HEK293 (cell line): ENCODE data around the gene RAB10.
A peak's percentile ranks its signal among the peaks of the same experiment; 100 is the strongest.

Source experiments
- BCL11B ChIP-seq: fragments of 450-650 bp; formaldehyde crosslinking; IDR thresholded peaks from 2 replicates; pipeline ENCODE4 v1.5.1; 2016; ENCODE audit warnings: low read depth, missing biosample characterization, missing genetic modification characterization
- GLIS2 ChIP-seq: fragments of 450-650 bp; formaldehyde crosslinking; IDR thresholded peaks from 2 replicates; pipeline ENCODE4 v1.5.1; 2016; ENCODE audit warnings: missing biosample characterization, missing genetic modification characterization
- KLF16 ChIP-seq: fragments of 450-650 bp; formaldehyde crosslinking; IDR thresholded peaks from 2 replicates; pipeline ENCODE4 v1.5.1; 2017; ENCODE audit warnings: missing biosample characterization, missing genetic modification characterization
- MZF1 ChIP-seq: fragments of 450-650 bp; formaldehyde crosslinking; IDR thresholded peaks from 2 replicates; pipeline ENCODE4 v1.5.1; 2017; ENCODE audit warnings: missing biosample characterization, missing genetic modification characterization, borderline replicate concordance
- OSR2 ChIP-seq: fragments of 450-650 bp; formaldehyde crosslinking; IDR thresholded peaks from 2 replicates; pipeline ENCODE4 v1.5.1; 2016; ENCODE audit warnings: missing biosample characterization, missing genetic modification characterization
- REPIN1 ChIP-seq: fragments of 450-650 bp; formaldehyde crosslinking; IDR thresholded peaks from 2 replicates; pipeline ENCODE4 v1.5.1; 2017; ENCODE audit warnings: missing biosample characterization, missing genetic modification characterization, low read depth
- SP7 ChIP-seq: fragments of 450-650 bp; formaldehyde crosslinking; IDR thresholded peaks from 2 replicates; pipeline ENCODE4 v1.5.1; 2016; ENCODE audit warnings: missing biosample characterization, missing genetic modification characterization
- TRIM28 ChIP-seq: IDR thresholded peaks from 2 replicates; pipeline ENCODE4 v1.6.1; 2011; ENCODE audit warnings: low read length, control low read depth, borderline replicate concordance
- ZFP37 ChIP-seq: fragments of 450-650 bp; formaldehyde crosslinking; IDR thresholded peaks from 2 replicates; pipeline ENCODE4 v1.5.1; 2016; ENCODE audit warnings: missing biosample characterization, missing genetic modification characterization
- ZIC2 ChIP-seq: fragments of 450-650 bp; formaldehyde crosslinking; IDR thresholded peaks from 2 replicates; pipeline ENCODE4 v1.5.1; 2016; ENCODE audit warnings: missing biosample characterization, missing genetic modification characterization
- ZNF2 ChIP-seq: fragments of 450-650 bp; formaldehyde crosslinking; IDR thresholded peaks from 2 replicates; pipeline ENCODE4 v1.5.1; 2016; ENCODE audit warnings: missing biosample characterization, missing genetic modification characterization
- ZNF24 ChIP-seq: fragments of 450-650 bp; formaldehyde crosslinking; IDR thresholded peaks from 2 replicates; pipeline ENCODE4 v1.5.1; 2016; ENCODE audit warnings: missing biosample characterization, missing genetic modification characterization
- ZNF341 ChIP-seq: fragments of 450-650 bp; formaldehyde crosslinking; IDR thresholded peaks from 2 replicates; pipeline ENCODE4; 2016; ENCODE audit warnings: low read depth, missing biosample characterization, missing genetic modification characterization
- ZNF416 ChIP-seq: fragments of 450-650 bp; formaldehyde crosslinking; IDR thresholded peaks from 2 replicates; pipeline ENCODE4 v1.5.1; 2016; ENCODE audit warnings: missing biosample characterization, missing genetic modification characterization
- ZNF510 ChIP-seq: fragments of 450-650 bp; formaldehyde crosslinking; IDR thresholded peaks from 2 replicates; pipeline ENCODE4 v1.5.1; 2018; ENCODE audit warnings: mild to moderate bottlenecking, missing genetic modification characterization, missing biosample characterization; ENCODE audit not compliant: insufficient replicate concordance
- ZNF544 ChIP-seq: fragments of 450-650 bp; formaldehyde crosslinking; IDR thresholded peaks from 2 replicates; pipeline ENCODE4 v1.5.0; 2017; ENCODE audit warnings: missing biosample characterization, missing genetic modification characterization
- ZNF585B ChIP-seq: fragments of 450-650 bp; formaldehyde crosslinking; IDR thresholded peaks from 2 replicates; pipeline ENCODE4 v1.5.1; 2016; ENCODE audit warnings: missing biosample characterization, missing genetic modification characterization
- ZNF600 ChIP-seq: fragments of 450-650 bp; formaldehyde crosslinking; IDR thresholded peaks from 2 replicates; pipeline ENCODE4 v1.5.1; 2016; ENCODE audit warnings: missing biosample characterization, missing genetic modification characterization
- ZNF621 ChIP-seq: fragments of 450-650 bp; formaldehyde crosslinking; IDR thresholded peaks from 2 replicates; pipeline ENCODE4 v1.5.1; 2017; ENCODE audit warnings: missing biosample characterization, missing genetic modification characterization
- ZNF626 ChIP-seq: fragments of 450-650 bp; sonication (Bioruptor Pico); formaldehyde crosslinking; IDR thresholded peaks from 2 replicates; pipeline ENCODE4 v1.5.1; 2018; ENCODE audit warnings: missing biosample characterization, missing genetic modification characterization, inconsistent platforms
- ZNF76 ChIP-seq: fragments of 450-650 bp; formaldehyde crosslinking; IDR thresholded peaks from 2 replicates; pipeline ENCODE4; 2016; ENCODE audit warnings: low read depth, missing biosample characterization, missing genetic modification characterization, borderline replicate concordance
- ZNF777 ChIP-seq: fragments of 450-650 bp; formaldehyde crosslinking; IDR thresholded peaks from 2 replicates; pipeline ENCODE4 v1.5.1; 2017; ENCODE audit warnings: missing biosample characterization, missing genetic modification characterization, borderline replicate concordance
- ZSCAN23 ChIP-seq: fragments of 450-650 bp; formaldehyde crosslinking; IDR thresholded peaks from 2 replicates; pipeline ENCODE4 v1.5.1; 2016; ENCODE audit warnings: missing biosample characterization, missing genetic modification characterization
- ZSCAN30 ChIP-seq: fragments of 450-650 bp; IDR thresholded peaks from 2 replicates; pipeline ENCODE4 v1.5.1; 2018; ENCODE audit warnings: missing biosample characterization, mild to moderate bottlenecking, missing genetic modification characterization, moderate library complexity
- TF ChIP-seq, protein P1 (sequence below): fragments of 450-650 bp; formaldehyde crosslinking; IDR thresholded peaks from 2 replicates; pipeline ENCODE4 v1.5.1; 2016; ENCODE audit warnings: missing biosample characterization, missing genetic modification characterization
- TF ChIP-seq, protein P2 (sequence below): fragments of 450-650 bp; formaldehyde crosslinking; conservative IDR thresholded peaks from 2 replicates; pipeline ENCODE4 v1.5.1; 2016; ENCODE audit warnings: low read depth, missing biosample characterization, missing genetic modification characterization
- TF ChIP-seq, protein P3 (sequence below): fragments of 450-650 bp; formaldehyde crosslinking; IDR thresholded peaks from 2 replicates; pipeline ENCODE4 v1.5.1; 2016; ENCODE audit warnings: missing biosample characterization, missing genetic modification characterization
- TF ChIP-seq, protein P4 (sequence below): fragments of 450-650 bp; formaldehyde crosslinking; IDR thresholded peaks from 2 replicates; pipeline ENCODE4 v1.5.1; 2016; ENCODE audit warnings: missing biosample characterization, missing genetic modification characterization
- TF ChIP-seq, protein P5 (sequence below): fragments of 450-650 bp; formaldehyde crosslinking; IDR thresholded peaks from 2 replicates; pipeline ENCODE4 v1.5.1; 2016; ENCODE audit warnings: missing biosample characterization, missing genetic modification characterization, borderline replicate concordance

Gene RAB10

DNA sequence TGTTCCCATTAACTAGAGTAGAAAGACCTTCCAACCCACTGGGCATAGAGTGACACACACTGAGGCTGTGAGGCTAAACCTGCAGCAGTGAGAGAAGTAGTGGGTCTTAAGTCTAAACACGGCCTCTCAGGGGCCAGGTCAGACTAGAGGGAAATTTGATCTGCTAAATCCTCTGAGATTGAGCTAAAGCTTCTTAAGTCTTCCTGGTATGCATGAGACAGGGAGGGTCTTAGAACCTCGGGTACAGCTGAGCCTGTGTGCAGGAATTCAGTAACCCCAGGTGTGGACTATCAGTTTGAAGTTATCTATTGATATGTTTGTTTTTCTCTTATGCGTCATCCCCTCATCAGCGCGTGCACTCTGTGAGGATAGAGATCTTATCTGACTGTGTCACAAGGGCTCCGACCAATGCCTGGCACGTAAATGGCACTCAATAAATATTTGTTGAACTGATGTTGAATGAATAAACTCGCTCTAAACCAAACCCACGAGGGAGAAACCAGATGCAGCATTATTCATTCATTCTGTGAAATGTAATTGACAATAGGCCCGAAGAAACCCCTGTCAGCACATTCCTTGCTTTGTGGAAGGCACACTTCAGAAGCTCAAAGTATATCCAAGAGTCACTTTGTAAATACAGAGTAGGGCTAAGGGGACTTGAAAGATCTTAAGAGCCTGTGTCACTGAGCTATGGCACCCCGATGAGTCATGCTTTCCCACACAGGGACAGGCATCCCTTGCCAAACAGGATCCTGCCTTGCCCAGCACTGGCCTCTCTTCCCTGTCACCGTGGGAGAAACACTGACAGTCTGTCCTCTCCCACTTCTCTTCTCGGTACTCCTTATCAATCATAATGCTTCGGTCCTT is 21.7 kb upstream of the RAB10 start (continued):
- TF ChIP-seq, protein P1, sequence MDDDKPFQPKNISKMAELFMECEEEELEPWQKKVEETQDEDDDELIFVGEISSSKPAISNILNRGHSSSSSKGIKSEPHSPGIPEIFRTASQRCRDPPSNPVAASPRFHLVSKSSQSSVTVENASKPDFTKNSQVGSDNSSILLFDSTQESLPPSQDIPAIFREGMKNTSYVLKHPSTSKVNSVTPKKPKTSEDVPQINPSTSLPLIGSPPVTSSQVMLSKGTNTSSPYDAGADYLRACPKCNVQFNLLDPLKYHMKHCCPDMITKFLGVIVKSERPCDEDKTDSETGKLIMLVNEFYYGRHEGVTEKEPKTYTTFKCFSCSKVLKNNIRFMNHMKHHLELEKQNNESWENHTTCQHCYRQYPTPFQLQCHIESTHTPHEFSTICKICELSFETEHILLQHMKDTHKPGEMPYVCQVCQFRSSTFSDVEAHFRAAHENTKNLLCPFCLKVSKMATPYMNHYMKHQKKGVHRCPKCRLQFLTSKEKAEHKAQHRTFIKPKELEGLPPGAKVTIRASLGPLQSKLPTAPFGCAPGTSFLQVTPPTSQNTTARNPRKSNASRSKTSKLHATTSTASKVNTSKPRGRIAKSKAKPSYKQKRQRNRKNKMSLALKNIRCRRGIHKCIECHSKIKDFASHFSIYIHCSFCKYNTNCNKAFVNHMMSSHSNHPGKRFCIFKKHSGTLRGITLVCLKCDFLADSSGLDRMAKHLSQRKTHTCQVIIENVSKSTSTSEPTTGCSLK (tag by site-specific recombination): no peak
- TF ChIP-seq KLF16 (tag by site-specific recombination) (no peak), ZSCAN30 (tag by site-specific recombination) (no peak), ZNF777 (tag by site-specific recombination) (no peak), ZNF626 (tag by site-specific recombination) (no peak), ZNF621 (tag by site-specific recombination) (no peak), ZNF2 (tag by site-specific recombination) (no peak), TRIM28 (no peak; the same call in 1 of the 2 replicates), OSR2 (peak; percentile 79), ZNF416 (tag by site-specific recombination) (no peak), ZNF510 (tag by site-specific recombination) (no peak), ZNF585B (no peak), ZNF600 (peak; percentile 71), SP7 (tag by site-specific recombination) (peak; percentile 84), ZFP37 (tag by site-specific recombination) (peak; percentile 81), ZNF341 (no peak), REPIN1 (tag by site-specific recombination) (no peak), GLIS2 (tag by site-specific recombination) (no peak), MZF1 (no peak), BCL11B (tag by site-specific recombination) (no peak), ZNF76 (tag by site-specific recombination) (no peak), ZNF24 (tag by site-specific recombination) (no peak; the same call in 1 of the 2 replicates), ZNF544 (no peak), ZSCAN23 (tag by site-specific recombination) (no peak), ZIC2 (tag by site-specific recombination) (peak; percentile 48; the same call in 1 of the 2 replicates)
- TF ChIP-seq, protein P2, sequence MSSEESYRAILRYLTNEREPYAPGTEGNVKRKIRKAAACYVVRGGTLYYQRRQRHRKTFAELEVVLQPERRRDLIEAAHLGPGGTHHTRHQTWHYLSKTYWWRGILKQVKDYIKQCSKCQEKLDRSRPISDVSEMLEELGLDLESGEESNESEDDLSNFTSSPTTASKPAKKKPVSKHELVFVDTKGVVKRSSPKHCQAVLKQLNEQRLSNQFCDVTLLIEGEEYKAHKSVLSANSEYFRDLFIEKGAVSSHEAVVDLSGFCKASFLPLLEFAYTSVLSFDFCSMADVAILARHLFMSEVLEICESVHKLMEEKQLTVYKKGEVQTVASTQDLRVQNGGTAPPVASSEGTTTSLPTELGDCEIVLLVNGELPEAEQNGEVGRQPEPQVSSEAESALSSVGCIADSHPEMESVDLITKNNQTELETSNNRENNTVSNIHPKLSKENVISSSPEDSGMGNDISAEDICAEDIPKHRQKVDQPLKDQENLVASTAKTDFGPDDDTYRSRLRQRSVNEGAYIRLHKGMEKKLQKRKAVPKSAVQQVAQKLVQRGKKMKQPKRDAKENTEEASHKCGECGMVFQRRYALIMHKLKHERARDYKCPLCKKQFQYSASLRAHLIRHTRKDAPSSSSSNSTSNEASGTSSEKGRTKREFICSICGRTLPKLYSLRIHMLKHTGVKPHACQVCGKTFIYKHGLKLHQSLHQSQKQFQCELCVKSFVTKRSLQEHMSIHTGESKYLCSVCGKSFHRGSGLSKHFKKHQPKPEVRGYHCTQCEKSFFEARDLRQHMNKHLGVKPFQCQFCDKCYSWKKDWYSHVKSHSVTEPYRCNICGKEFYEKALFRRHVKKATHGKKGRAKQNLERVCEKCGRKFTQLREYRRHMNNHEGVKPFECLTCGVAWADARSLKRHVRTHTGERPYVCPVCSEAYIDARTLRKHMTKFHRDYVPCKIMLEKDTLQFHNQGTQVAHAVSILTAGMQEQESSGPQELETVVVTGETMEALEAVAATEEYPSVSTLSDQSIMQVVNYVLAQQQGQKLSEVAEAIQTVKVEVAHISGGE (tag by site-specific recombination): no peak
- TF ChIP-seq, protein P3, sequence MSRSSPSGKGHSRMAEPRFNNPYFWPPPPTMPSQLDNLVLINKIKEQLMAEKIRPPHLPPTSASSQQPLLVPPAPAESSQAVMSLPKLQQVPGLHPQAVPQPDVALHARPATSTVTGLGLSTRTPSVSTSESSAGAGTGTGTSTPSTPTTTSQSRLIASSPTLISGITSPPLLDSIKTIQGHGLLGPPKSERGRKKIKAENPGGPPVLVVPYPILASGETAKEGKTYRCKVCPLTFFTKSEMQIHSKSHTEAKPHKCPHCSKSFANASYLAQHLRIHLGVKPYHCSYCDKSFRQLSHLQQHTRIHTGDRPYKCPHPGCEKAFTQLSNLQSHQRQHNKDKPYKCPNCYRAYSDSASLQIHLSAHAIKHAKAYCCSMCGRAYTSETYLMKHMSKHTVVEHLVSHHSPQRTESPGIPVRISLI: no peak
- TF ChIP-seq, protein P4, sequence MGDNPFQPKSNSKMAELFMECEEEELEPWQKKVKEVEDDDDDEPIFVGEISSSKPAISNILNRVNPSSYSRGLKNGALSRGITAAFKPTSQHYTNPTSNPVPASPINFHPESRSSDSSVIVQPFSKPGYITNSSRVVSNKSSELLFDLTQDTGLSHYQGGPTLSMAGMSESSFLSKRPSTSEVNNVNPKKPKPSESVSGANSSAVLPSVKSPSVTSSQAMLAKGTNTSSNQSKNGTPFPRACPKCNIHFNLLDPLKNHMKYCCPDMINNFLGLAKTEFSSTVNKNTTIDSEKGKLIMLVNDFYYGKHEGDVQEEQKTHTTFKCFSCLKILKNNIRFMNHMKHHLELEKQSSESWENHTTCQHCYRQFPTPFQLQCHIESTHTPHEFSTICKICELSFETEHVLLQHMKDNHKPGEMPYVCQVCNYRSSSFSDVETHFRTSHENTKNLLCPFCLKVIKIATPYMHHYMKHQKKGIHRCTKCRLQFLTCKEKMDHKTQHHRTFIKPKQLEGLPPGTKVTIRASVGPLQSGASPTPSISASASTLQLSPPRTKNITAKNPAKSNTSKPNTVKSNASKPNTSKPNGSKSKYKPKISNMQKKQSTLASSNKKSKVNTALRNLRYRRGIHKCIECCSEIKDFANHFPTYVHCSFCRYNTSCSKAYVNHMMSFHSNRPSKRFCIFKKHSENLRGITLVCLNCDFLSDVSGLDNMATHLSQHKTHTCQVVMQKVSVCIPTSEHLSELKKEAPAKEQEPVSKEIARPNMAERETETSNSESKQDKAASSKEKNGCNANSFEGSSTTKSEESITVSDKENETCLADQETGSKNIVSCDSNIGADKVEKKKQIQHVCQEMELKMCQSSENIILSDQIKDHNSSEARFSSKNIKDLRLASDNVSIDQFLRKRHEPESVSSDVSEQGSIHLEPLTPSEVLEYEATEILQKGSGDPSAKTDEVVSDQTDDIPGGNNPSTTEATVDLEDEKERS (tag by site-specific recombination): no peak
- TF ChIP-seq, protein P5, sequence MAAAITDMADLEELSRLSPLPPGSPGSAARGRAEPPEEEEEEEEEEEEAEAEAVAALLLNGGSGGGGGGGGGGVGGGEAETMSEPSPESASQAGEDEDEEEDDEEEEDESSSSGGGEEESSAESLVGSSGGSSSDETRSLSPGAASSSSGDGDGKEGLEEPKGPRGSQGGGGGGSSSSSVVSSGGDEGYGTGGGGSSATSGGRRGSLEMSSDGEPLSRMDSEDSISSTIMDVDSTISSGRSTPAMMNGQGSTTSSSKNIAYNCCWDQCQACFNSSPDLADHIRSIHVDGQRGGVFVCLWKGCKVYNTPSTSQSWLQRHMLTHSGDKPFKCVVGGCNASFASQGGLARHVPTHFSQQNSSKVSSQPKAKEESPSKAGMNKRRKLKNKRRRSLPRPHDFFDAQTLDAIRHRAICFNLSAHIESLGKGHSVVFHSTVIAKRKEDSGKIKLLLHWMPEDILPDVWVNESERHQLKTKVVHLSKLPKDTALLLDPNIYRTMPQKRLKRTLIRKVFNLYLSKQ: no peak
